HG03469 (cell line): ENCODE results near the gene GPHA2.
A peak's percentile ranks its signal among the peaks of the same experiment; 100 is the strongest.

Source experiments
- ATAC-seq: cut with Tn5 transposase; IDR thresholded peaks from one replicate; pipeline ENCODE4 v1.9.1; 2021; ENCODE audit warnings: mild to moderate bottlenecking, moderate library complexity, moderate number of reproducible peaks; ENCODE audit not compliant: unreplicated experiment

GPHA2 gene

GRCh38 chr11:64931290-64931689 lies 4.4 kb downstream of the GPHA2 start:
- ATAC-seq: no peak

GRCh38 chr11:64930340-64930739 lies 5.4 kb downstream of the GPHA2 start:
- no peak for ATAC-seq

- ATAC-seq: no peak
Observed at GRCh38 chr11:64929625-64930024, 6.1 kb downstream of the GPHA2 start.

GRCh38 chr11:64928957-64929356 lies 6.7 kb downstream of the GPHA2 start:
- no peak for ATAC-seq

- ATAC-seq: no peak
Observed at GRCh38 chr11:64926689-64927088, 9.0 kb downstream of the GPHA2 start.

GRCh38 chr11:64925536-64926436 lies 9.9 kb downstream of the GPHA2 start:
- ATAC-seq: no peak

- ATAC-seq: peak; percentile 15
Observed at GRCh38 chr11:64924910-64925284, 10.8 kb downstream of the GPHA2 start.

GRCh38 chr11:64923944-64924909 lies 11.5 kb downstream of the GPHA2 start, which contains the start of gene PPP2R5B:
Gene PPP2R5B (plus strand): TSS chr11:64924689. CDS start chr11:64925735, 1,046 bp downstream.
- peak; percentile 44 for ATAC-seq

GRCh38 chr11:64923151-64923661 lies 12.5 kb downstream of the GPHA2 start:
- no peak for ATAC-seq

- ATAC-seq: no peak
Observed at GRCh38 chr11:64921384-64921783, 14.3 kb downstream of the GPHA2 start.

GRCh38 chr11:64920124-64920523 lies 15.6 kb downstream of the GPHA2 start:
- no peak for ATAC-seq

- no peak for ATAC-seq
Observed at GRCh38 chr11:64919627-64920026, 16.1 kb downstream of the GPHA2 start.

GRCh38 chr11:64918017-64918416 lies 17.7 kb downstream of the GPHA2 start:
- ATAC-seq: no peak

GRCh38 chr11:64917663-64917995 lies 18.1 kb downstream of the GPHA2 start:
- ATAC-seq: no peak

GRCh38 chr11:64916775-64917662 lies 18.7 kb downstream of the GPHA2 start, which contains the start of gene ATG2A:
Gene ATG2A (minus strand): TSS chr11:64917209. CDS start chr11:64917135, 74 bp downstream.
- ATAC-seq: peak; percentile 82

GRCh38 chr11:64916040-64916774 lies 19.5 kb downstream of the GPHA2 start:
- ATAC-seq: no peak

- ATAC-seq: no peak
Observed at GRCh38 chr11:64915376-64915887, 20.3 kb downstream of the GPHA2 start.

GRCh38 chr11:64914123-64914522 lies 21.6 kb downstream of the GPHA2 start:
- ATAC-seq: no peak

- no peak for ATAC-seq
Observed at GRCh38 chr11:64913171-64913727, 22.4 kb downstream of the GPHA2 start.
